Measurements from ENCODE around the gene PIP5KL1.

PIP5KL1 gene

GRCh38 chr9:127946728-127947127, 16.2 kb upstream of the PIP5KL1 start:
- no peak overlapping the region for H3K4me3 ChIP-seq (ENCODE audit: low read depth, low read length)
- no peak for DNase-seq (ENCODE audit: low read depth)
- no peak for TF ChIP-seq POLR2A (IDR thresholded peaks at IDR 0.05; ENCODE audit: extremely low read depth, insufficient read length)
- TF ChIP-seq MYC (IDR thresholded peaks at IDR 0.05; ENCODE audit: low read depth, low read length): no peak
- TF ChIP-seq MAX (IDR thresholded peaks at IDR 0.05; ENCODE audit: low read depth, low read length): no peak
- TF ChIP-seq CTCF (IDR thresholded peaks at IDR 0.05; ENCODE audit: low read depth, low read length): no peak

- TF ChIP-seq CTCF (IDR thresholded peaks at IDR 0.05; ENCODE audit: low read depth, low read length) (no peak), POLR2A (IDR thresholded peaks at IDR 0.05; ENCODE audit: extremely low read depth, insufficient read length) (no peak), MAX (IDR thresholded peaks at IDR 0.05; ENCODE audit: low read depth, low read length) (no peak), MYC (IDR thresholded peaks at IDR 0.05; ENCODE audit: low read depth, low read length) (no peak)
- no peak for DNase-seq (ENCODE audit: low read depth)
- H3K4me3 ChIP-seq (ENCODE audit: low read depth, low read length): no peak overlapping the region
These were observed 15.4 kb upstream of the PIP5KL1 start for GRCh38 chr9:127945942-127946341.

- no peak overlapping the region for H3K4me3 ChIP-seq (ENCODE audit: low read depth, low read length)
- TF ChIP-seq MYC (IDR thresholded peaks at IDR 0.05; ENCODE audit: low read depth, low read length) (no peak), POLR2A (IDR thresholded peaks at IDR 0.05; ENCODE audit: extremely low read depth, insufficient read length) (no peak), MAX (IDR thresholded peaks at IDR 0.05; ENCODE audit: low read depth, low read length) (no peak), CTCF (IDR thresholded peaks at IDR 0.05; ENCODE audit: low read depth, low read length) (no peak)
- DNase-seq (ENCODE audit: low read depth): no peak
These were observed 14.8 kb upstream of the PIP5KL1 start for GRCh38 chr9:127945338-127945737.

GRCh38 chr9:127944586-127945218, 14.1 kb upstream of the PIP5KL1 start:
- no peak for DNase-seq (ENCODE audit: low read depth)
- TF ChIP-seq MAX (IDR thresholded peaks at IDR 0.05; ENCODE audit: low read depth, low read length): no peak
- no peak for TF ChIP-seq MYC (IDR thresholded peaks at IDR 0.05; ENCODE audit: low read depth, low read length)
- TF ChIP-seq CTCF (IDR thresholded peaks at IDR 0.05; ENCODE audit: low read depth, low read length): no peak
- no peak for TF ChIP-seq POLR2A (IDR thresholded peaks at IDR 0.05; ENCODE audit: extremely low read depth, insufficient read length)
- H3K4me3 ChIP-seq (ENCODE audit: low read depth, low read length): no peak overlapping the region

- no peak overlapping the region for H3K4me3 ChIP-seq (ENCODE audit: low read depth, low read length)
- peak; percentile 84 for TF ChIP-seq CTCF (IDR thresholded peaks at IDR 0.05; ENCODE audit: low read depth, low read length)
- no peak for TF ChIP-seq POLR2A (IDR thresholded peaks at IDR 0.05; ENCODE audit: extremely low read depth, insufficient read length)
- no peak for TF ChIP-seq MYC (IDR thresholded peaks at IDR 0.05; ENCODE audit: low read depth, low read length)
- TF ChIP-seq MAX (IDR thresholded peaks at IDR 0.05; ENCODE audit: low read depth, low read length): peak; percentile 32; the same call in 1 of the 2 replicates
- peak; percentile 79 for DNase-seq (ENCODE audit: low read depth)
These were observed 13.2 kb upstream of the PIP5KL1 start for GRCh38 chr9:127943731-127944144.

Data from NB4 (cell line).